Raji (cell line): ENCODE data around the gene PTDSS2.

Experiments
- POLR2A ChIP-seq: IDR thresholded peaks from 2 replicates; pipeline ENCODE4 v1.6.1; 2011; ENCODE audit warnings: low read depth, low read length, control low read depth; ENCODE audit not compliant: insufficient read depth

Gene PTDSS2

DNA sequence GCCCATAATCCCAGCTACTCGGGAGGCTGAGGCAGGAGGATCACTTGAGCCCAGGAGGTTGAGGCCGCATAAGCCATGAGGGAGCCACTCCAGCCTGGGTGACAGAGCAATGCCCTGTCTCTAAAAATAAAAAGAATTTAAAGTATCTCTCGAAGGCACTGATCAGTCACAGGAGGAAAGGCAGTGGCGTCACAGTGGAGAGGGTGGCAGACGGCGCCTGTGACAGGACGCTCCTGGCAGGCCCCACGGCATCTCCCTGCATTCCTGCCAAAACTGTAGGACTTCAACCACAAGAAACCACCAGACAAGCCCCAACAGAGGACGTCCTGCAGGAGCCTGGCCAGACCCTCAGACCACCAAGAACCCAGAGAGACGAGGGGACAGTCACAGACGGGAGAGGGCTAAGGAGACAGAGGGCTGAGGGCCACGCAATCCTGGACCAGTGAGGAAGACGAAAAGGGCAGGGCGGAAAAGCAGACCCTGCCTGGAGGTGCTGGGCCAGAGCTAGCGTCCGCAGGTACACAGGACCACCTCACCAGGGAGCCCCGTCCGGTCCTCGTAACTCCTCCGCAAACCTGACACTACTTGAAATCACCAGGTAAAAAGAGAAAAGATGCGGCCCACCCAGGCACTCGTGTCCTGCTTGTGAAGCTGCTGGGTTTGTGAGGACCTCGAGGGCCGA is 51.1 kb downstream of the PTDSS2 start:
- no peak for TF ChIP-seq POLR2A

DNA sequence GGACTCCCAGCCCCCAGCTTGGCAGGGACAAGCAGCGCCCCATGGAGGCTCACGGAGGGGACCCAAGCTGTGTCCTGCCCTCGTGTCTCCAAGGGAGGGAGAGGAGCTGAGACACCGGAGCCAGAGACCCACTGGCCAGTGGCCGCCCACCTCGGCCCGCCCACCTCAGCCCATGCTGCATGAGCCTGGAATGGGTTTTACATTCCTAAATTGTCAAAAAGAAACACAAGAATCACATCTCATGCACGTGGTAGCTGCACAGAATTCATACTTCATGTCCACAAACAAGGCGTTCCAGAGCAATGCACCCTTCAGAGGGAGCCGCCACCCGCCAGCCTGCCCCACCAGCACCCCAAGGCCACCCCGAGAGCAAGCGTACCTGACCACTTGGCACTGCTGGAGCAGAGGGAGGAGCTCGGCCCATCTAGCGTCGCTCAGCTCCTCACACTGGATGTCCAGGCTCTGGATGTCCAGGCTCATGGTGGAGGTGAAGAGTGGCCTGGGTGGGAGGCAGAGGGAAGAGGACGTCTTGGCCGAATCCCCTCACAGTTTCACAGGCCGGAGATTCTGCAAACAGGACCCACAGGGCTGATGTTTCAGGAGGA is 51.7 kb downstream of the PTDSS2 start:
- TF ChIP-seq POLR2A, result no peak

DNA sequence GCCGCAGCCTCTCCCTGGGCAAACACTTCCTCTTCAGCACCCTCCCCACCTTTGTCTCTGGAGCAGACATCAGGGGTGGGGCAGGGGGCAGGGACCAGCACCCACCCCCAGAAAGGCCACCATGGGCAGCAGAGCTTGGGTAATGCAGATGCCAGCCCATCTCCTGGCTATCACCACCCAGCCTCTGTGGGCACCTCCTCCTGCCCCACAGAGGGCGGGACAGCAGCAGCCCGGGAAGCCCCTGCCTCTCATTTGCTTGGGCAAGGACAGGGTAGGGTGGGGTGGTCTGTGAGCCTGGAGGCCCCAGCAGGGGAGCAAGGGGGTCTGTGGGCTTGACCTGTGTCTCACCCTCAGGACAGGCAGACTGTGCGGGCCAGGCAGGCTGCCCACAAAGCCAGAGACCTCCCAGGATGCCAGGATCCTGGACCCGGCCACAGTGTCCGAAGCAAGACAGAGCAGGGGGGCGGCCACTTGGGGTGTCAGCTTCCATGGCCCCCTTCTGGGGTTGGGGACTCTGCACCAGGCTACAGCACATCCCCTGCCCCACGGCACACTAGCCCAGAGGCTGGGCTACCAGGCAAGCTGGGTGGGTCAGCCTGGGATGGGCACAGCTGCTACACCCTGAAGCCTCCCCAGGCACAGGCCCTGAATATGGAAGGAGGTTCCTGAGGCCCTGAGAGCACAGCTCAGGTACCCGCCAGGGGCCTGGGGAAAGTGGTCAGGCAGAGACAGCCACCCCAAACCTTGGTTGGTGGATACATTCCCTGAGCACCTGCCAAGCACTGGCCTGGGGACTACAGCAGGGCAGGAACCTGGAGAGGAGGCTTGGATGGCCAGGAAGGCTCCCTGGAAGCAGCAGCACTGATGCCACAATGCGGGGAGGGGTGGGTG is 52.5 kb downstream of the PTDSS2 start:
- TF ChIP-seq POLR2A, result no peak

DNA sequence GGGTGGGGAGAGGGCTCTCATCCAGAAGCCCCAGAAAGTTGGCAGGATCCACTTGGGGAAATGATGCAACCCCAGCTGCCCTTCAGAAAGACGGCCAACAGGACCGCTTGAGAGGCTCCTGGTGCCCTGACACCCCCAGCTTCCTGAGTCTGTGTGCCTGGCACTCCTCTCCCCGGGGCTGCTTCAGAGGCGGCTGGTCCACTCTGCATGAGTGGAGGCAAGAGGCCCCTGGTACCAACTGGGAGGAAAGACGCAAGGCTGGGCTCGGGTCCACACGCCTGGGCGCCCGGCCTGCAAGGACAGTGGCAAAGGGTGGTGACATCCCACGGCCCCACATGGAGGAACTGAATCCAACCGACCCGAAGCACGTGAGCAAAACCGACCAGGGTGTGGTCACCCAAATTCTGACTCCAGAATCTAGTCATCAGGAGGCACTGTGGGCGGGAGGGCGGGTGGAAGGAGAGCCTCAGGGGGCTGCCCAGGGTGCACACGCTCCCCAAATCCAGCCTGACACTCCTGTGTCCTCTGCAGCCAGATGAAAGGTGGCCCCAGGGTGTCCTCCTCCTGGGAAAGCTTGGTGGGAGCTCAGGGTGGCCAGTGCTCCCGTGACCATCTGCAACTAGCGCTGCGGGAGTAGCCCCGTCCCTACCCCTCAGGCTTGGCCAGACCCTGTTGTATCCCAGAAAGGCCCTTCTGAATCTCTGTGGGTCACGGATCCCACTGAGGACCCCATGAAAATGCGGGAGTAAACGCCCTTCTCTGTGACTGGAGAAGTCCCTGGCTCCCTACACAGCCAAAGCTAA is 53.3 kb downstream of the PTDSS2 start:
- no peak for TF ChIP-seq POLR2A

DNA sequence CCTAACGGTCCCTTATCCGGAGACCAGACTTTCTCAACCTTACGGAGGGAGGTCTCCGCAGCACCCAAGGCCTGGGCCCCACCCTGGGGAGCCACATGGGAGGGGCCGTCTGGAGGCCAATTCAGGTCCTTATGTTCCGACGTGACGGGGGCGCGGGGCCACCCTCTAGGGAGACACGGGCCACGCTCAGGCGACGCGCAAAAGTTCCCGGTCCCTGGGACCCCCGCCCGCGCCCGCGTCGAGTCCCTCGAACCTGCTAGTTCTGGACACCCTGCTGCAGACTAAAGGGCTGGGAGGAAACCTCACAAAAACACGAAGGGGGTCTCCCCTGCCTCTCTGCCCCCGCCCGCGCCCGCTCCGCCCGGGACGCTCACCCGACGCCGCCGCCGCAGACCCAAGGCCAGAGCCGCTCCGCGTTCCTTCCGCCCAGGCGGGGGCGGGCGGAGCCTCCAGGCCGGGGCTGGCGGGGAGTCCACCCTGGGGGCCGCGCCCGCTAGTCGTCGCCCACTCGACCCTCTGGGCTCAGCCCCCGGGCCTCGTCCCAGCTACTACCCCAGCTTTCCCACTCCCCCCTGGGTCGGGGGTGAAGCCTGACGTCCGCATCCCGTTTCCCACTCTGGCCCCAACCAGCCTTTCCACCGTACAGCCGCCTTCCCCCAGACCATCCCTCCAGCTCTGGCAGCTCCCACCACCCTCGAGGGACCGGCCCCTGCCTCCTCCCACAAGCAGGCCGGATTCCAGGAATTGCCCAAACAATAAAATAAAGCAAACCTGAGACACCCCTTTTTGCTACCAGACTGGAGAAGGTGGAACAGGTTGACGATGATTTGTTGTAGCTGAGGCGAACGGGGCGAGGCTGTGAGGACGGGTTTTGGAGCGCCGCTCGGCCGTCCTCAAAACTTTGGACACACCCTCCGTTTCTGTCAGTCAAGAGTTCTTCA is 54.2 kb downstream of the PTDSS2 start:
- no peak for TF ChIP-seq POLR2A

DNA sequence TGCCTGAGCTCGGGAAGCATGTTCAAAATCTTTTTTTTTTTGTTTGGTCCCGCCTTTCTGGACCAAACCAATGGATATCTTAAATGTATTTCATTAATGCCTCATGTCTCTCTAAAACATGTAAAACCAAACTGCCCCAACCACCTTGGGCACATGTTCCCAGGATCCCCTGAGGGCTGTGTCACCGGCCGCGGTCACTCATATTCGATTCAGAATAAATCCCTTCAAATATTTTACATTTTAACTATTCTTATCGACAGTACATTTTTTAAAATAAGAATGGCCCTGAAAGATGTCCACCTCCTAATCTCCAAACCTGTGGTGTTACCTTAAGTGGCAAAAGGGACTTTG is 54.9 kb downstream of the PTDSS2 start:
- no peak for TF ChIP-seq POLR2A

DNA sequence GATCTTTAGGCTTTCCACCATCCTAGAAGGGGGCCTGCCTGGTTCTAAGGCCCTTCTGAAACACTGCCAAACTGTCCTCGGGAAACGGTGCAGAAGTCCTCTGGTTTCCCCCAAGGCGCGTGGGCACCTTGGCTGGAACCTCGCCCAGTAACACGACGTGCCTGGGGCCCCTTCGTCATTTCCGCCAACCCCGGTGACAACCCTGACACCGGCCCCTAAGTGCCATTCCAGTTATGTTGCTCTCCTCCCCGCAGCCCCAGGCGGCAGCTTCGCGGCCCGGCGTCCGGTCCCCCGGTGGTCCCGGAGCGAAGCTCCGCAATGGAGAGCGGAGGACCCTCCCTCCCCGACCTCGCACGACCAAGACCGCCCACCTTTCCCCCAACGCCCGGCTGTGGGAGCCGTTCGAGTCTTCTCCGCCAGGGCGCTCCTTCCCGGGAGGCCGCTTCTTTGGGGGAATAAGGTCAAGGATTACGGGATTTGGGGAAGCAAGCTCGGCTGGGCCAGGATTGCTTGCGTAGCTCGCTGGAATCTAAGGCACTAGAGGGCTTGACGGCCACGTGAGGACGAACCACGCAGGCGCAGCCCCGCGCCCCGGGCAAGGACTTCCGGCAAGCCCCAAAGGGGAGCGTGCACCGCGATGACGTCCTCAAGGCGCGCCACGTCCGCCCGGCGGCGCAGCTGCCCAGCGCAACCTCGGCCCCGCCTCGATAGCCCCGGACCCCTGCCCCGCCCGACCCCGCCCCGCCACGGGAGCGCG is 56.3 kb downstream of the PTDSS2 start:
- peak; percentile 72 for TF ChIP-seq POLR2A

DNA sequence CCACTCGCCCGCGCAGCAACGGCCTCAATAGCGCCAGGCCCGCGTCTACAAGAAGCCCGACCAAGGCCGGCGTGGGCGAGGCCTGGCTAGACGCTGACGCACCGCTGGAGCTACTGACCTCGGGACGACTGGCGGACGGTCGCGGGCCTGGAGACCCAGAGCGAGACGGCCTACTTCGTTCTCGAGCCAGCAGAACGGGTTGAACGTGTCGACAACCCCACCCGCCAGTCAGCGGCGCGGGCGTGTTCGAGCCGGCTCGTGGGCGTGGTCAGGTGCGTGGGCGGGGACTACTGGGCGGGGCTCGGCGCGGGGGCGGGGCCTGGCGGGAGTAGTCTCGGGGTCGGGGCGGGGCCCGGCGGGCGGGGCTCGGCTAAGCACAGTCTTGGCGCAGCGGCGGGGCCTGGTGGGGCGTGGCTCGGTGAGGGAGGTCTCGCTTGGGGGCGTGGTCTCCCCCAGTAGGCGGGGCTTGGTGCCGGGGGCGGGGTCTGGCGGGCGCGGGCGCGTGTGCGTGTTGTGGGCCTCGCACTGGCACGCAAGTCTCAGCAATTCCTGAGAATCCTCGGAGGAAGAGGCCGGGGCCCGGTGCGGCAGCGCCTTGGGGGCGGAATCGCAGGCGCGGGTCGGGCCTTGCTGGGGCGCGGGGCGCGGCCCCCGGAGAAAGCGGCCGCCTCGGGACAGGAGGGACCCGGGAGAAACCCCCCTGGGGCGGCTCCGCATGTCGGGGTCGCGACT is 57.1 kb downstream of the PTDSS2 start, which contains the start of gene RNH1:
Gene RNH1, minus strand, starts transcription at position 248 of the 732 bp plus-strand sequence. CDS start 5,080 bp downstream, outside the sequence.
- peak; percentile 84 for TF ChIP-seq POLR2A

DNA sequence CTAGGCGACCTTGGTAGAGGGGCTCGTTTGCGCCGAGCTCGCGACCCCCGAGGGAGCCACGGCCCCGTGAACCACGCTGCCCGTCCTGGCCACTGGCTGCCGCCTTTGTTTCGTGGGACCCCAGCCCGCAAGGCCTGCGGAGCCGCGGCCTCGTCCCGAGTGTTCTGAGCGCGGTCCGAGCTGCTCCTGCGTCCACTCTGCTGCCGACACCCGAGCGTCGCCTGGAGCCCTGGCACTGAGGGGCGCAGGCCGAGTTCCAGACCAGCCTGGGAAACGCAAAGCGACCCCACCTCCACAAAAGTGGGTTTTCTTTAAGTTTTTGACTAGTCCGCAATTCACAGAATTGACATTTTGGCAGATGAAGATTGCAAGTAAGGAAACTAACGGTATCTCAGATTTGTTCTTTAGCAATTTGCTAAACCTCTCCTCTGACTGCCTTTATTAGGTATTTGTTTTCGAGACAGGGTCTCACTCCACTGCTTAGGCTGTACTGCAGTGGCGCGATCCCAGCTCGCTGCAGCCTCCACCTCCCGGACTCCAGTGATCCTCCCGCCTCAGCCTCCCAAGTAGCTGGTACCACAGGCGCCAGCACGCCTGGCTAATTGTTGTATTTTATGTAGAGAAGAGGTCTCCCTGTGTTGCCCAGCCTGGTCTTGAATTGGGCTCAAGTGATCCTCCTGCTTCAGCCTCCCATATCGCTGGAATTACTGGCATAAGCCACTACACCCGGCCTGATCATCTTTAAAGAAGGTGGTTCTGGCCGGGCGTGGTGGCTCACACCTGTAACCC is 57.8 kb downstream of the PTDSS2 start:
- TF ChIP-seq POLR2A, result no peak

DNA sequence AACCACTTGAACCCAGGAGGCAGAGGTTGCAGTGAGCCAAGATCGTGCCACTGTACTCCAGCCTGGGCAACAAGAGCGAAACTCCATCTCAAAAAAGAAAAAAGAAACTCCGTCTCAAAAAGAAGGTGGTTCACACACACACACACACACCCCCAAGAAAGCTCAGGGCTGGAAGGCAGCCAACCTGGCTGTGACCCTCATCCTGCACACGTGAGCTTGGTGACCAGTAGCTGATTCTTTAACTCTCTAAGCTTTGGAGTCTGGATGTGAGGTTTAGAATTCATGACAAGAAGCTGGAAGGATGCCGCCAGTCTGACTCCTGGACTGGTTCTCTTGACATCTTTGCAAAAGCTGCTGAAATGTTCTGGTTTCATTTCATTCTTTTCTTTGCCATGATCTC is 58.9 kb downstream of the PTDSS2 start:
- no peak for TF ChIP-seq POLR2A

DNA sequence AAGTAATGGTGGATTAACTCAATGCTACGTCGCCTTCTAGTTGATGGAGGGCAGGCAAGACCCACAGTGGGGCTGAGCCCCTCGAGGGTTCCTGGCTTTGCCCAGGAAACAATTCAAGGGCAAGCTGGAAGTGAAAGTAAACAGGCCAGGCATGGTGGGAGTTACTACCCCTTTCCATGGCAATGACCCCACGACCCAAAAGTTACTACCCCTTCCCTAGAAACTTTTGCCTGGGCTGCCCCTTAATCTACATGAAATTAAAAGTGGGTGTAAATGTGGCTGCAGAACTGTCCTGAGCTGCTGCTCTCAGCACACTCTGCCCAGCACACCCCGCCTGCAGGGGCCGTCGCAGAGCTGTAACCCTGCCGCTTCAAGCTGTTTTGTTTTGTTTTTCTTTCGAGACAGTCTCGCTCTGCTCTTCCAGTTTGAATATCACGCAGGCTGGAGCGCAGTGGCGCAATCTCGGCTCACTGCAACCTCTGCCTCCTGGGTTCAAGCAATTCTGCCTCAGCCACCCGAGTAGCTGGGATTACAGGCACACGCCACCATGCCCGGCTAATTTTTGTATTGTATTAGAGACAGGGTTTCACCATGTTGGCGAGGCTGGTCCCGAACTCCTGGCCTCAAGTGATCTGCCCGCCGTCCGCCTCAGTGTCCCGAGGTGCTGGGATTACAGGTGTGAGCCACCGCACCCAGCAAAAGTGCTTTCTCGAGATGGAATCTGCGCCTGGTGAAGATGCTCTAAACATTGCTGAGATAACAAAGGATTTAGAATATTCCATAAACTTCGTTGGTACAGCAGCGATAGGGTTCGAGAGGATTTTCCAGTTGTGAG is 62.9 kb downstream of the PTDSS2 start:
- no peak for TF ChIP-seq POLR2A

DNA sequence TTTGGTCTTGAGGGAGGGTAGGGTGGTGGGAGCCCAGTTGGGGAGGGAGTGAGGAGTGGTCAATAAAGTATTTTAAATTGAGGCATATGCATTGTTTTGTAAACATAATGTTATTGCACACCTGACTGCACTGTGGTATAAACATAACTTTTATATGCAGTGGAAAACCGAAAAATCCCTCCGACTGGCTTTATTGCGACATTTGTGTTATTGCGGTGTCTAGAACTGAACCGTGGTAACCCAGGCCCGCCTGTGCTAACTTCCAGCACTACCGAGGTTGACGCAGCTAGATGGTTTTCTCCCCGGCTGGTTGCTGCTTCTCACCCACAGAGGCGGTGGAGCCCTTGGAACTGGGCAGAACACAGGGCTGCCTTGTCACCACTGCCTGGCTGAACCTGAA is 64.5 kb downstream of the PTDSS2 start:
- TF ChIP-seq POLR2A, result no peak
